GM19099 (cell line): ENCODE measurements around the gene NFIB.

Experiments used
- POLR2A ChIP-seq: IDR thresholded peaks from 3 replicates; pipeline ENCODE4 v1.6.1; 2011; ENCODE audit warnings: low read depth; ENCODE audit not compliant: insufficient read length; ENCODE audit errors: extremely low read depth

The NFIB gene

GRCh38 chr9:14215614-14216013 lies 98.3 kb downstream of the NFIB start:
- no peak for TF ChIP-seq POLR2A

GRCh38 chr9:14214693-14215092 lies 99.2 kb downstream of the NFIB start:
- TF ChIP-seq POLR2A: no peak

DNA sequence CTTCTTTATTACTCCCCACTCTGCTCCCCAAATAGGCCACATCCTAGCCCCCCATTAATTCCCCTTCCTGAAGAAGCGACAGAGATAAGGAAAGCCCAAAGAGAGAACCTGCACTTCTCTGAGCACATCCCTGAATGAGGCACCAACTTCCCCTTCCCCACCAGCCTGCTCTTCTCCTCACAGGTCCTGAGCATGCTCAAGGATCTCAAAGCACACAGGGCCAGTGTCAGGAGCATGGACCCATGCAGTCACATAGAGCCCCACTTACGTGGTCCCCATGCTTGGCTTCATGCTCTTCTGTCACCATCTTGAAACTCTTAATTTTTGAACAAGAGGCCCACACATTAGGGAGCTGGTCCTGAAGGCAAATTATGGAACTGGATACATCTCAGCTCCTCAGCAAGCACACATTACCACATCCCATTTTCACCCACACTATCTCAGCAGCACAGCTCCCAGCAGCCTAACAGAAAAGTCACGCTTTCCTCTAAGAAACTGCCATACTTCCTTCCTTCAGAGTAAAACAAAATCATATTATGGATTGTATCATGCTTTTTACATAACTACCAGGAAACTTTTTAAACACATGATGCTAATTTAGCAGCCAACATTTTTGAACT lies 99.8 kb downstream of the NFIB start:
- no peak for TF ChIP-seq POLR2A

GRCh38 chr9:14213504-14213903 lies 100.4 kb downstream of the NFIB start:
- TF ChIP-seq POLR2A: no peak

DNA sequence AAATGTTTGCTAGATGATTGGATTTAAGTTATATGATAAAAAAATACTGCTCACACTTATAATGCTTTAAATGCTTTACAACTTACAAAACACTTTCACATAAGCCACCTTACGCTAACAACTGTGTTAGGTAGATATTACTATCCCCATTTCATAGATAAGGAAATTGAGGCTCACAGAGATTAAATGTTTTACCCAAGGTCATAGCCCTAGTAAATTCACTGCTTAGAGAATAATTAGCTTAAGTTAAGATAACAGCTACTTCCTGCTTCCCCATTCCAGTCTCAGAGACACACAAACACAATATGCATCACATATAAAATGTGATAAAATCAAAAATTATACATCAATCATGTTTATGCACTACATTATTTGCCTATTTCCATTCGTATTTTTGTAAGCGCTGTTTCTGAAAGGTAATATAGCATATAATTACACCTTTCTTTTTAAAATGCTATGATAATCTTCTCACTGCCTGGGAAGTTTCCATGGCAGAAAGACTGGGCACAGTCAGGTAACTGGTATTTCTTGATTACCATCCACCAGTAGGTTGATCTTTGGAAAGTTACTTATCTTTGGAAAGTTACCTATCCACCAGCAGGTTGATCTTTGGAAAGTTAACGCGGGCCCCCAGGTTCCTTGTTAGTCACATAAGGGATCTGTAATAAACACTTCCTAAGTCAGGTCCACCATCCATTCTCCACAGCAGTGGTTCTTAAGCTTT lies 101.1 kb downstream of the NFIB start:
- no peak for TF ChIP-seq POLR2A

DNA sequence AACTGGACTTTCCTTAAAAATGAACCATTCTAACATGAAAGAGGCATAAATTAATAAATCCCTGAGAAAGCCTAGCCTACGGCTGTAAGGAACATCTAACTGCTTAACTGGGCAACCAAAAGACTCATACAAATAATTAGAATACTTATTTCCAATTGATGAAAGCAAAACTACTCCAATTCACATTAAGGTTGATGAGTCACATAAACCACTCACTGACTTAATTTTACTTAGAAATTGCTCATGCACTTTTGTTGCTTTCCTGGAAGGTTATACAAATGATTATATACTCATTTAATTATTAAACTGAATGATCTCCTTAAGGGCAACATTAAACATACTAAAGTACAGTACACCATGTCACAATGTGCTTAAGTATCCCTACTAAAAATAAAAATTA lies 101.9 kb downstream of the NFIB start:
- TF ChIP-seq POLR2A: no peak

GRCh38 chr9:14211564-14211963 lies 102.4 kb downstream of the NFIB start:
- no peak for TF ChIP-seq POLR2A

DNA sequence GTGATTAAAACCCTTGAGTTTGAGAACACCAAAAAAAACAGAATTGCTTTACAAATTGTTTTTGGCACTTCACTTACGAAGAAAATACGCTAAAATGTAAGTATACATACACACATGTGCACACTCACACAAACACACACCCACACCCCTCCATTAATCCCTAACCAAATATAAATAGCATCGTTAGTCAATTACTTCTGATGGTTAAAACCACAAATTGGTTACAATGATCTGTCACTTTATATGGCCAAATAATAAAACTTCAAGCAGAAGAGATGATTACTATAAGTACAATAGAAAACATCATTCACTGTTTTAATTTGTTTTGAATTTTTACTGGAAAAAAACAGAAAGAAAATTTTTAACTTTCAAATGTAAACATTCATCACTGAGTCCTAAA lies 103.5 kb downstream of the NFIB start:
- TF ChIP-seq POLR2A: no peak

- TF ChIP-seq POLR2A: no peak
These were observed 104.3 kb downstream of the NFIB start for GRCh38 chr9:14209399-14210345.

- TF ChIP-seq POLR2A: no peak
These were observed 106.5 kb downstream of the NFIB start for GRCh38 chr9:14207352-14207995.

GRCh38 chr9:14205463-14205862 lies 108.5 kb downstream of the NFIB start:
- no peak for TF ChIP-seq POLR2A

DNA sequence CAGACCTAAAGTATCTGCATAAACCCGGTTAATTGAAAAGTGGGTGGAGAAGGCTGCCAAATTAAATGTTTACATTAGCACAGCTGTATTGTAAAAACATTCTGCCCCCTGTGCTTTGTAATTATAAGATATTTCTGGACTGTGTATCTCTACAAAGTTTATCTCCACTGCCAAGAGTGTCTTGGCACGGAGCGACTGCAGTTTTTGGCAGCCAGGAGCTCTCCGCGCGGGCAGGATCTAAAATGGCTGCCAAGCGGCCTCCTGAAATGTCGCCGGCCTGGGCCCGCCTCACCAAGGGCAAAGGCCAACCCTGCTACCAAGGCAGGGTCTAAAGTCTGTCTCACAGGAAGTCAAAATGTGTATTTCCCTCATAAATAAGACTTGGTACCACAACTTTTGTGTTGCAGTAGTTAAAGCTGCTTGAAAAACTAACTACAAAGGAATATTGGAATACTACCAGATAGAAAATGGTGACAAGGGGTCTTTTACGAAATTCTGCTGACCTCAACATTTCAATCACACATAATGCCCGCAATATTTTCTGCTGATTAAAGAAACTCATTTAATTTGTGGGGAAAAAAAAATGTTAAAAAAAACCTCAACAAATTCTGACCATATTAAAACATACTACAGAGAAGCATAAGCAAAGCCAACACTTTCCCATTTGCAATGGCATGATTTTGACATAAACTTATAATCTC lies 110.4 kb downstream of the NFIB start:
- TF ChIP-seq POLR2A: no peak

DNA sequence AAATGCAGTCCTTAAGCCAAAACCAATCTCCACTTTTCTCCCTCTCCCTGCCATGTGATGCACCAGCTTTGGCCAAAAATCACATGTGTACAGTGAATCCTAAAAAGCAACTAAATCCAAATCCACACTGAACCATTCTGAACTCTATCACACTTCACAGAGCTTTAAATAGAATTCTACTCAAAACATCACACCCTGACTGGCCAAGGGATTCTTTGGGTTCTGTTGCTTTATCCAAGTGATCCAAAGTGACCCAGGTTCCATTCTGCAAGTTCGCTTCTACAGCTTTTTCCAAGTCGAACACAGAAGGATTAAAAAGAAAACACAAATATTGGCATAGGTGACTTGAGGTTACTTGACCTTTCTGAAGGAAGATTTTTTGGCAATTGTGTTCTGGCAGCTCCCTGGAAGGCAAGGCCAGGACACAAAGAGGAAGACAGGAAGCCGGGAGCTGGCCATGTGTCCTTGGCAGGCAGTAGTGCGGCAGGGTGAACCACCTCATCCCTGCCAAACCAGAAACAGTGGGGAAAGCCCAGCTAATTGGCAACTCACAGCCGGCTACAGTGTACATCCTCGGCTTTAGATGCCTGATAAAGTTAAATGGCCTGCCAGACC lies 115.0 kb downstream of the NFIB start:
- TF ChIP-seq POLR2A: no peak
